Activated naive CD4-positive, alpha-beta T cell treated with anti-CD3 and anti-CD28 coated beads for 36 hours (primary cell): ENCODE results near the gene LBR. TPM values are rescaled to one million over a fixed set of nuclear protein-coding genes. Genes with fewer than 3 reads are reported as not detected.

Experiments
- CTCF ChIA-PET: fragments of 350-600 bp; sonication (Branson Sonifier 250); formaldehyde crosslinking; loops from one replicate; lab custom pipeline; 2021; ENCODE audit warnings: antibody characterized with exemption; lab: Charles Lee
- DNase-seq: peaks from one replicate; pipeline ENCODE4 v3.0.0-alpha.2; 2020
- H3K27ac Mint-ChIP-seq: one replicate; pipeline ENCODE4 v1.8.0; 2021; ENCODE audit warnings: mild to moderate bottlenecking, mixed read lengths
- H3K27me3 Mint-ChIP-seq: one replicate; pipeline ENCODE4 v1.8.0; 2021; ENCODE audit warnings: low read depth, mixed read lengths
- H3K36me3 Mint-ChIP-seq: one replicate; pipeline ENCODE4 v1.8.0; 2021; ENCODE audit warnings: low read depth, mixed read lengths
- H3K4me1 Mint-ChIP-seq: one replicate; pipeline ENCODE4 v1.8.0; 2021; ENCODE audit warnings: low read depth, mixed read lengths
- H3K4me3 Mint-ChIP-seq: one replicate; pipeline ENCODE4 v1.8.0; 2021; ENCODE audit warnings: mild to moderate bottlenecking, moderate library complexity, mixed read lengths
- H3K9me3 Mint-ChIP-seq: one replicate; pipeline ENCODE4 v1.8.0; 2021; ENCODE audit warnings: mixed read lengths
- intact Hi-C: fragments of 100-400 bp; cut with micrococcal nuclease; formaldehyde crosslinking; loops from one replicate; pipeline ENCODE4 v1.15.1; 2023
- total RNA-seq, 2 experiments: library from RNA; stranded (reverse); gene quantifications; one replicate each; pipeline ENCODE4 v1.2.3, GENCODE V29; 2021

The LBR gene
- total RNA-seq, 2 experiments from 2014 or later: 132 to 138 TPM

GRCh38 chr1:225461533-225462428 lies 33.9 kb upstream of the LBR start:
- DNase-seq: peak; percentile 4
- no peaks in the 10 kb centered on the region for H3K27me3 Mint-ChIP-seq
- CTCF ChIA-PET: interaction anchor here (1.2 to 1.6 kb wide), 3 partner anchors 11 to 22 kb away, joined by 3 to 5 read pairs (median 5); no protein-coding TSS in a partner anchor
- H3K36me3 Mint-ChIP-seq: no peaks in the 10 kb centered on the region
- peaks cover 27% of the 10 kb centered on the region for H3K4me1 Mint-ChIP-seq
- H3K27ac Mint-ChIP-seq: peak overlapping the region; percentile 10
- no peak overlapping the region for H3K4me3 Mint-ChIP-seq
- intact Hi-C loops: no loop called here
- H3K9me3 Mint-ChIP-seq: no peaks in the 10 kb centered on the region

GRCh38 chr1:225460737-225461532 lies 33.1 kb upstream of the LBR start:
- H3K36me3 Mint-ChIP-seq: no peaks in the 10 kb centered on the region
- H3K27ac Mint-ChIP-seq: no peak overlapping the region
- no peak overlapping the region for H3K4me3 Mint-ChIP-seq
- H3K27me3 Mint-ChIP-seq: no peaks in the 10 kb centered on the region
- H3K9me3 Mint-ChIP-seq: no peaks in the 10 kb centered on the region
- CTCF ChIA-PET: interaction anchor here (0.7 to 1.6 kb wide), 4 partner anchors 10 to 34 kb away, joined by 3 to 5 read pairs (median 4); no protein-coding TSS in a partner anchor
- peaks cover 21% of the 10 kb centered on the region for H3K4me1 Mint-ChIP-seq
- intact Hi-C loops: no loop called here
- DNase-seq: peak; percentile 81

GRCh38 chr1:225460021-225460736 lies 32.3 kb upstream of the LBR start:
- peak overlapping the region; percentile 48 for H3K27ac Mint-ChIP-seq
- H3K27me3 Mint-ChIP-seq: no peaks in the 10 kb centered on the region
- H3K9me3 Mint-ChIP-seq: no peaks in the 10 kb centered on the region
- DNase-seq: peak; percentile 22
- H3K36me3 Mint-ChIP-seq: no peaks in the 10 kb centered on the region
- intact Hi-C loops: no loop called here
- H3K4me1 Mint-ChIP-seq: peaks cover 21% of the 10 kb centered on the region
- no peak overlapping the region for H3K4me3 Mint-ChIP-seq
- CTCF ChIA-PET: interaction anchor here (0.7 to 1.6 kb wide), 4 partner anchors 10 to 34 kb away, joined by 3 to 5 read pairs (median 4); no protein-coding TSS in a partner anchor

- H3K4me1 Mint-ChIP-seq: peaks cover 40% of the 10 kb centered on the region
- H3K9me3 Mint-ChIP-seq: no peaks in the 10 kb centered on the region
- CTCF ChIA-PET: interaction anchor here (0.7 kb wide), 1 partner anchor 528 kb away, joined by 3 read pairs; no protein-coding TSS in a partner anchor
- no peak overlapping the region for H3K27ac Mint-ChIP-seq
- no peak for DNase-seq
- no peaks in the 10 kb centered on the region for H3K27me3 Mint-ChIP-seq
- intact Hi-C loops: no loop called here
- H3K36me3 Mint-ChIP-seq: no peaks in the 10 kb centered on the region
- no peak overlapping the region for H3K4me3 Mint-ChIP-seq
Measured at GRCh38 chr1:225458222-225458631, 30.4 kb upstream of the LBR start.

GRCh38 chr1:225454733-225455132 lies 26.9 kb upstream of the LBR start:
- Mint-ChIP-seq H3K36me3 (no peaks in the 10 kb centered on the region), H3K27me3 (no peaks in the 10 kb centered on the region), H3K4me3 (peak overlapping the region; percentile 25), H3K4me1 (peaks cover 30% of the 10 kb centered on the region), H3K27ac (peak overlapping the region; percentile 82), H3K9me3 (no peaks in the 10 kb centered on the region)
- CTCF ChIA-PET: interaction anchor here (0.9 to 2.2 kb wide), 4 partner anchors 9 to 1254 kb away, joined by 3 to 8 read pairs (median 4); no protein-coding TSS in a partner anchor
- DNase-seq: peak; percentile 89
- intact Hi-C loops: loop anchor here (1.0 kb wide), 1 partner anchor 9 kb away; no protein-coding TSS in a partner anchor

DNA sequence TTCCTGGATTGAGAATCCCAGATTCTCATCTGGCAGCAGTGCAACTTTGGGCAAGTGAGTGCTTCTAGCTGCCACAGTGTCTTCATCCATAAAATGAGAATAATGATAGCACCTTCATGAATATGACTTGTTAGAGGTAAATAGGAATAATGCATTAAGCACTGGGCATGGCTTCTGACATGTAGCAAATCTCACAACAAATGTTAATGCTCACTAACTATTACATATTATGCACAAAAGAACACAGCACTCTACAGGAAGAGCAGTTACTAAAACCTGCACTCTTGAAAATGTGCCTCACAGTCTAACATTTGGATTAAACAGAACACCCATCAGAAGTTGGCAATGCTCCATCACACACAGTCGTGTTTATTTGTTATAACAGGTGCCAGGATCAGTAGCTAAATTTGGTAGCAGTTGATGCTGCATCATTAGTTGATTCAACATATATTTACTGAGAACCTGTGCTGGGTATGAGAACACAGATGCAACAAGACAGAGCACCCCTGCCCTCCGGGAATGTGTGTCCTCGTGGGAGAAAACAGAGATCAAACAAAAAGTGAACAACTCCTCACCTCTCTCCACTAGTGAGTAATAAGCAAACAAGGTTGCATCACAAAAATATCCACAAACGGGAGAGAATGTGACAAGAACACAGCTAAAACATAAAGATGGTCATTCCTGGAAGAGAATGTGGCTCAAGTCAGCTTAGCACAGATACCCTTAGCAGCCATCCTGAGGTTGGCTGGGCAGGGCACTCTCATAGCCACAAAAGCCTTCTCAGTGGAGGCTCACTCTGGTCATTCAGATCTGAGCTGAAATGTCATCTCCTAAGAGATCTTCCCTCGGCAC lies 26.2 kb upstream of the LBR start:
- intact Hi-C loops: loop anchor here (1.0 kb wide), 1 partner anchor 9 kb away; no protein-coding TSS in a partner anchor
- H3K4me3 Mint-ChIP-seq: no peak overlapping the region
- no peaks in the 10 kb centered on the region for H3K27me3 Mint-ChIP-seq
- H3K27ac Mint-ChIP-seq: peak overlapping the region; percentile 82
- CTCF ChIA-PET: interaction anchor here (0.9 to 2.2 kb wide), 4 partner anchors 9 to 1255 kb away, joined by 3 to 8 read pairs (median 4); no protein-coding TSS in a partner anchor
- DNase-seq: peak; percentile 10
- peaks cover 30% of the 10 kb centered on the region for H3K4me1 Mint-ChIP-seq
- no peaks in the 10 kb centered on the region for H3K9me3 Mint-ChIP-seq
- H3K36me3 Mint-ChIP-seq: no peaks in the 10 kb centered on the region

DNA sequence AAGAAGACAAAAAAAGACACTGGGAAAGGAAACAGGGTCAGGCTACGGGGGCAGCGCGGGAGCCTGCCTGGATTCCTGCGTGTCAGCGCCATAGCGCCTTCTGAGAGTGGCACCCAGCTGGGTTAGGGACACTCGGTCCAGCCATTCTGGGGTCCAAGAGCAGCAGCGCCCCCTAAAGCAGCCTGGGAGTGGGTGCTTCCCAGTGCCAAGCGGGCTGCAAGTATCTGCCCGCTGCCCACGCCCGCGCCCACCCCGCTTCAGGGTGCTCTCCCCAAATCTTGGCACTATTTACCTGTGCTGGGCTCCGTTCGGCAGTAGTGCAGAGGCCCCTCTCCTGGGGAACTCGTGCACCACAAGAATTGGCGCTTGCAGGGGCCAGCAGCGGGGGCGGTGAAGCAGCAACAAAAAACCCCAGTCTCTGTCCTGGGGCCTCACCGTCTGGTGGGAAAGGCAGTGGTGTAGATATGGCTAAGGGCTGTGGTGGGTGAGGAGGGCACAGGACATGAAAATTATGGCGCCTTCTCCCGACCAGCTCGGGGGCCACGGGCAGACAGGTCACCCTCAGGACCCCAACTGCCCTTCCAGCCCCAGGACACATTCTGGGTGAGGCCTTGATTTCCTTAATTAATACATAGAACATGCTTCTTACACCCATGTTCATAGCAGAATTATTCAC lies 24.1 kb upstream of the LBR start:
- Mint-ChIP-seq H3K4me1 (peaks cover 30% of the 10 kb centered on the region), H3K9me3 (no peaks in the 10 kb centered on the region), H3K36me3 (no peaks in the 10 kb centered on the region), H3K27me3 (no peaks in the 10 kb centered on the region), H3K4me3 (no peak overlapping the region), H3K27ac (no peak overlapping the region)
- intact Hi-C loops: no loop called here
- CTCF ChIA-PET: no interaction called here
- peak; percentile 6 for DNase-seq

DNA sequence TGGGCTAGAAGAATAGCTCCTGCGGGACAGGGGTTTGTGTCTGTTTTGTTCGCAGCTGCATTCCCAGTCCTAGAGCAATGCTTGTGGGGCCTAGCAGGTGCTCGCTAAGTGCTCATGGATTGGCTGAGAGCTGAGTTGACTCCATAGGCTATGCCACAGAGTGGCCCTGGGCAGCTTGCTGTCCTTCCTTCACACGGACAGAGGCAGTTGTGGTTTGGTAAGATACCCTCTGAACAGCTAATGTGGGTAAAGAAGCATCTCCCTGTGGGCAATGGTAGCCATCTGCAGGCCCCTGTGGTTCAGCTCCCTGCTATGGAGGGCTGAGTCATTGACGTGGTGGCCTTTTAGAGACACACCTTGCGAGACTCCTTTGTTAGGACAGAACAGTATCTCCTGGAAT lies 23.5 kb upstream of the LBR start:
- no peaks in the 10 kb centered on the region for H3K9me3 Mint-ChIP-seq
- no peaks in the 10 kb centered on the region for H3K27me3 Mint-ChIP-seq
- intact Hi-C loops: no loop called here
- peaks cover 34% of the 10 kb centered on the region for H3K4me1 Mint-ChIP-seq
- H3K4me3 Mint-ChIP-seq: no peak overlapping the region
- H3K27ac Mint-ChIP-seq: no peak overlapping the region
- peak; percentile 3 for DNase-seq
- H3K36me3 Mint-ChIP-seq: no peaks in the 10 kb centered on the region
- CTCF ChIA-PET: interaction anchor here (1.4 kb wide), 1 partner anchor 10 kb away, joined by 5 read pairs; no protein-coding TSS in a partner anchor

DNA sequence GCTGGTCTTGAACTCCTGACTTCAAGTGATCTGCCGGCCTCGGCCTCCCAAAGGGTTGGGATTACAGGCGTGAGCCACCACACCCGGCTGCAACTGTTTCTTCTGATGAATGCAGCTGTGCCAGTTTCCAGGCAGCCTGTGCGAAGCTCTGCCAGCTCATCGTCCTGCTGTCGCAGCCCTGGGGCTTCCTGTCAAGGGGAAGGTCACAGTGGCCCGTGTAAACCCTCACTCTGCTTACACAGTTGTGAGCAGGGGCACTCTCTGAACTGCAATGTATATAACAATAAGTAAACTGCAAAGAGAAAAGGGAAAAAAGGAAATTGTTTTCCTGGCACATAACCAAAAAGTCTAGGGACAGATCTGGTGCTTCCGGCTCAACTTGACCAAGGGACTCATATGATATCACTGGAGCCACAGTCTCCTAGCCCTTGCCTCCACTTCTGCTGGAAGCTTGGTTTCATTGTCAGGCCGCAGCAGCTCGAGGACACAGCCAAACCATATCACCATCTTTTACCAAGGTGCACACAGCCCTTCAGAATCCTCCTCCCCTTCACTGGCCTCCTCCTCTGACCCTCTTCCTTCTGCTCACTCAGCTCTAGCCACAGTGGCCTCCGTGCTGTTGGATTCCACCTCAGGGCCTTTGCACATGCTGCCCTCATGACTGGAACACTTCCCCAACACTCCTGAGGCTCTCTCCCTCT lies 22.8 kb upstream of the LBR start:
- Mint-ChIP-seq H3K4me1 (peaks cover 41% of the 10 kb centered on the region), H3K4me3 (no peak overlapping the region), H3K27ac (no peak overlapping the region), H3K27me3 (no peaks in the 10 kb centered on the region), H3K9me3 (no peaks in the 10 kb centered on the region), H3K36me3 (no peaks in the 10 kb centered on the region)
- peak; percentile 61 for DNase-seq
- intact Hi-C loops: no loop called here
- CTCF ChIA-PET: interaction anchor here (1.4 to 2.3 kb wide), 2 partner anchors 10 to 23 kb away, joined by 5 to 7 read pairs; no protein-coding TSS in a partner anchor

- CTCF ChIA-PET: interaction anchor here (0.5 to 2.3 kb wide), 4 partner anchors 9 to 1623 kb away, joined by 3 to 7 read pairs (median 5); no protein-coding TSS in a partner anchor
- no peak overlapping the region for H3K27ac Mint-ChIP-seq
- no peaks in the 10 kb centered on the region for H3K27me3 Mint-ChIP-seq
- no peak overlapping the region for H3K4me3 Mint-ChIP-seq
- intact Hi-C loops: no loop called here
- H3K36me3 Mint-ChIP-seq: no peaks in the 10 kb centered on the region
- peaks cover 46% of the 10 kb centered on the region for H3K4me1 Mint-ChIP-seq
- H3K9me3 Mint-ChIP-seq: no peaks in the 10 kb centered on the region
- DNase-seq: no peak
Measured at GRCh38 chr1:225449774-225450173, 21.9 kb upstream of the LBR start.
